ENCODE data around the gene CLDN4. TPM values are rescaled to one million over a fixed set of nuclear protein-coding genes. Genes with fewer than 3 reads are reported as not detected.

CLDN4 gene
- total and polyA plus RNA-seq, 2 experiments from 2014 or later: 11.6 to 19.4 TPM

DNA sequence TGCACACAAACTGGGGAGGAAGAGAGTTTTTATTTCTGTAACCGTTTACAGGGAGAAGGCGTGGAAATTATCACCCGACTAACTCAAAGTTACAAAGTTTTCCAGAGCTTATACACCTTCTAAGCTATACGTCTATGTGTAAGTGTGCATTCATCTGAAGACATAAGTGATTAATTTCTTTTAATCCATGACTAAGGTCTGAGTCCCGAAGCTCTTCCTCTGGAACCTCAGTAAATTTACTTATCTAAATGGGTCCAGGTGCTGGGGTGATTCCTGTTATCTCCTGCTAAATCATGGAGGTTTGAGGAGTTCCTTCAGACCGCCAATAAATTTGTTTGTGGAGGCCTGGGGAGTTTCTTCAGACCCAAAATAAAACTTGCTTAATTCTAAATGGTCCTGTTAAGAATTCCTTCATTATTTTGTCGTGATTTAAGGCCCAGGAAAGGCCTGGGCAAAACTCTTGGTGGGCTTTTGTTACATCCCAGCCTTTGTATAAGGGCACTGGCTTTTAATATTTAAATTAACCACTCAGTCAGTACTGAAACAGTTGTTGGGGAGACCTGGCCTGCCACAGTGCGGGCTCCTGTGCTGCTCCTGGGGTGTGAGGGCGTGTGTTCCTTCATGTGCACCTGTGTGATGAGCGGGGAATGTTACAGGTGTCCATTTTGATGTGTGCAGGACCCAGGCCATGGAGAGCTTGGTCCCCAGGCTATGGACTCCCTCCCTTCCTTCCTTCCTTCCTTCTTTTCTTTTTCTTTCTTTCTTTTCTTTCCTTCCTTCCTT is 17.3 kb downstream of the CLDN4 start:
- DNase-seq (ENCODE audit: low spot score): peak; percentile 17
- Mint-ChIP-seq H3K27me3 (ENCODE audit: insufficient read depth, low read depth, poor library complexity) (peaks cover 1% of the 10 kb centered on the region), H3K4me1 (peaks cover 9% of the 10 kb centered on the region), H3K27ac (no peak overlapping the region), H3K36me3 (ENCODE audit: low read depth) (peaks cover 3% of the 10 kb centered on the region; the same call in 2 of the 3 replicates), H3K9me3 (peaks cover 15% of the 10 kb centered on the region), H3K4me3 (no peak overlapping the region)
- H3K4me2 ChIP-seq: no peak overlapping the region
- H3K27ac ChIP-seq (ENCODE audit: low read depth): no peak overlapping the region; the same call in 1 of the 2 replicates
- no peak for TF ChIP-seq ZNF331 (CRISPR knock-in tag; IDR thresholded peaks at IDR 0.05; ENCODE audit: low read depth)
- TF ChIP-seq, protein P1, sequence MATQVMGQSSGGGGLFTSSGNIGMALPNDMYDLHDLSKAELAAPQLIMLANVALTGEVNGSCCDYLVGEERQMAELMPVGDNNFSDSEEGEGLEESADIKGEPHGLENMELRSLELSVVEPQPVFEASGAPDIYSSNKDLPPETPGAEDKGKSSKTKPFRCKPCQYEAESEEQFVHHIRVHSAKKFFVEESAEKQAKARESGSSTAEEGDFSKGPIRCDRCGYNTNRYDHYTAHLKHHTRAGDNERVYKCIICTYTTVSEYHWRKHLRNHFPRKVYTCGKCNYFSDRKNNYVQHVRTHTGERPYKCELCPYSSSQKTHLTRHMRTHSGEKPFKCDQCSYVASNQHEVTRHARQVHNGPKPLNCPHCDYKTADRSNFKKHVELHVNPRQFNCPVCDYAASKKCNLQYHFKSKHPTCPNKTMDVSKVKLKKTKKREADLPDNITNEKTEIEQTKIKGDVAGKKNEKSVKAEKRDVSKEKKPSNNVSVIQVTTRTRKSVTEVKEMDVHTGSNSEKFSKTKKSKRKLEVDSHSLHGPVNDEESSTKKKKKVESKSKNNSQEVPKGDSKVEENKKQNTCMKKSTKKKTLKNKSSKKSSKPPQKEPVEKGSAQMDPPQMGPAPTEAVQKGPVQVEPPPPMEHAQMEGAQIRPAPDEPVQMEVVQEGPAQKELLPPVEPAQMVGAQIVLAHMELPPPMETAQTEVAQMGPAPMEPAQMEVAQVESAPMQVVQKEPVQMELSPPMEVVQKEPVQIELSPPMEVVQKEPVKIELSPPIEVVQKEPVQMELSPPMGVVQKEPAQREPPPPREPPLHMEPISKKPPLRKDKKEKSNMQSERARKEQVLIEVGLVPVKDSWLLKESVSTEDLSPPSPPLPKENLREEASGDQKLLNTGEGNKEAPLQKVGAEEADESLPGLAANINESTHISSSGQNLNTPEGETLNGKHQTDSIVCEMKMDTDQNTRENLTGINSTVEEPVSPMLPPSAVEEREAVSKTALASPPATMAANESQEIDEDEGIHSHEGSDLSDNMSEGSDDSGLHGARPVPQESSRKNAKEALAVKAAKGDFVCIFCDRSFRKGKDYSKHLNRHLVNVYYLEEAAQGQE (IDR thresholded peaks at IDR 0.05; ENCODE audit: unreplicated experiment): no peak
- no peak for TF ChIP-seq EZH2 (IDR thresholded peaks at IDR 0.05; ENCODE audit: low read depth, unreplicated experiment)
- no peak for TF ChIP-seq NANOG (IDR thresholded peaks at IDR 0.05; ENCODE audit: borderline replicate concordance)
- no peak for TF ChIP-seq STAT1 (IDR thresholded peaks at IDR 0.05; ENCODE audit: unreplicated experiment)
- no peak for TF ChIP-seq POLR2AphosphoS5 (IDR thresholded peaks at IDR 0.05; ENCODE audit: low read depth)
- TF ChIP-seq CTCF (conservative IDR thresholded peaks at IDR 0.05; ENCODE audit: low read depth in 2 of 2): no peak
- TF ChIP-seq JUNB (IDR thresholded peaks at IDR 0.05; ENCODE audit: unreplicated experiment): no peak
- no peak for TF ChIP-seq ZNF462 (CRISPR knock-in tag; IDR thresholded peaks at IDR 0.05)
- TF ChIP-seq, protein P2, sequence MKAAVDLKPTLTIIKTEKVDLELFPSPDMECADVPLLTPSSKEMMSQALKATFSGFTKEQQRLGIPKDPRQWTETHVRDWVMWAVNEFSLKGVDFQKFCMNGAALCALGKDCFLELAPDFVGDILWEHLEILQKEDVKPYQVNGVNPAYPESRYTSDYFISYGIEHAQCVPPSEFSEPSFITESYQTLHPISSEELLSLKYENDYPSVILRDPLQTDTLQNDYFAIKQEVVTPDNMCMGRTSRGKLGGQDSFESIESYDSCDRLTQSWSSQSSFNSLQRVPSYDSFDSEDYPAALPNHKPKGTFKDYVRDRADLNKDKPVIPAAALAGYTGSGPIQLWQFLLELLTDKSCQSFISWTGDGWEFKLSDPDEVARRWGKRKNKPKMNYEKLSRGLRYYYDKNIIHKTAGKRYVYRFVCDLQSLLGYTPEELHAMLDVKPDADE (IDR thresholded peaks at IDR 0.05): no peak
- TF ChIP-seq EZH2phosphoT487 (IDR thresholded peaks at IDR 0.05; ENCODE audit: unreplicated experiment): no peak
- TF ChIP-seq ZNF114 (CRISPR knock-in tag; IDR thresholded peaks at IDR 0.05): no peak
- no peak for TF ChIP-seq CREB1 (CRISPR knock-in tag; IDR thresholded peaks at IDR 0.05; ENCODE audit: low read depth)
- H3K4me3 ChIP-seq: no peak overlapping the region
- ATAC-seq: peak; percentile 74
- no peaks in the 10 kb centered on the region for H3F3A ChIP-seq (replicated peaks; ENCODE audit: low read depth)
- H2AFZ ChIP-seq: 0 out of 2 replicates have a peak overlapping the region, but pooled peaks have one; percentile 4
- no peaks in the 10 kb centered on the region for H4K20me1 ChIP-seq (replicated peaks; ENCODE audit: insufficient read depth)
- no peaks in the 10 kb centered on the region for H3K9me2 ChIP-seq (ENCODE audit: insufficient read depth)
- no peaks in the 10 kb centered on the region for H3K27me3 ChIP-seq (ENCODE audit: insufficient read depth)
- H3K79me2 ChIP-seq (replicated peaks; ENCODE audit: insufficient read depth): no peaks in the 10 kb centered on the region
- H3K36me3 ChIP-seq (ENCODE audit: insufficient read depth): no peaks in the 10 kb centered on the region
- H3K4me1 ChIP-seq (ENCODE audit: insufficient read depth): peaks cover 4% of the 10 kb centered on the region; the same call in 1 of the 2 replicates
